Fibroblast of pulmonary artery (primary cell): ENCODE data around the gene ANKS1B.
"Not testable (repeated sequence)": the region's sequence is repeated elsewhere in the genome, so short reads cannot be mapped to it uniquely, and the experiment has no call there.

Experiments
- DNase-seq: peaks from one replicate; pipeline ENCODE4 v3.0.0-alpha.2; 2010; ENCODE audit warnings: low read depth
- H3K4me3 ChIP-seq: replicated peaks from 2 replicates; pipeline ENCODE4 v1.5.1; 2011; ENCODE audit warnings: low read depth, mild to moderate bottlenecking, control low read depth, low read length, moderate library complexity
- TF ChIP-seq, protein P1 (sequence below): IDR thresholded peaks from 2 replicates; pipeline ENCODE4 v1.5.1; 2011; ENCODE audit warnings: mild to moderate bottlenecking, control low read depth, low read length, inconsistent platforms; ENCODE audit errors: missing control alignments

Gene ANKS1B

DNA sequence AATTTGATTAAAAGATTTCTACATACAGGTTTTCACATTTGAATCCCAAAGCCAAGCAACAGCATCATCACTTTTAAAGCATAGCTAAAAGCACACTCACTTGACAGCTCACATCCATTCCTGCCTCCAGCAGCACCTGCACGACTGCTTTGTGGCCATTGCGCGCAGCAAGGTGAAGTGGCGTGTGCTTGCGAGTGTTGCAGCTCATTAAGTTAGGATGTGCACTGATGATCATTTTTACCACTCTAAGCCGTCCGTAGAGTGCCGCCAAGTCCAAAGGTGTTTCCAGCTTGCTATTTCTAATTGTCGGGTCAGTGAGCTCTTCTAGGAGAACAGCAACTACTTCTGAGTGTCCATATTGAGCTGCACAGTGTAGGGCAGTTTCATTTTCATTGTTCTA lies 178.4 kb downstream of the ANKS1B start:
- DNase-seq: no peak
- no peak overlapping the region for H3K4me3 ChIP-seq
- TF ChIP-seq, protein P1, sequence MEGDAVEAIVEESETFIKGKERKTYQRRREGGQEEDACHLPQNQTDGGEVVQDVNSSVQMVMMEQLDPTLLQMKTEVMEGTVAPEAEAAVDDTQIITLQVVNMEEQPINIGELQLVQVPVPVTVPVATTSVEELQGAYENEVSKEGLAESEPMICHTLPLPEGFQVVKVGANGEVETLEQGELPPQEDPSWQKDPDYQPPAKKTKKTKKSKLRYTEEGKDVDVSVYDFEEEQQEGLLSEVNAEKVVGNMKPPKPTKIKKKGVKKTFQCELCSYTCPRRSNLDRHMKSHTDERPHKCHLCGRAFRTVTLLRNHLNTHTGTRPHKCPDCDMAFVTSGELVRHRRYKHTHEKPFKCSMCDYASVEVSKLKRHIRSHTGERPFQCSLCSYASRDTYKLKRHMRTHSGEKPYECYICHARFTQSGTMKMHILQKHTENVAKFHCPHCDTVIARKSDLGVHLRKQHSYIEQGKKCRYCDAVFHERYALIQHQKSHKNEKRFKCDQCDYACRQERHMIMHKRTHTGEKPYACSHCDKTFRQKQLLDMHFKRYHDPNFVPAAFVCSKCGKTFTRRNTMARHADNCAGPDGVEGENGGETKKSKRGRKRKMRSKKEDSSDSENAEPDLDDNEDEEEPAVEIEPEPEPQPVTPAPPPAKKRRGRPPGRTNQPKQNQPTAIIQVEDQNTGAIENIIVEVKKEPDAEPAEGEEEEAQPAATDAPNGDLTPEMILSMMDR: no peak

DNA sequence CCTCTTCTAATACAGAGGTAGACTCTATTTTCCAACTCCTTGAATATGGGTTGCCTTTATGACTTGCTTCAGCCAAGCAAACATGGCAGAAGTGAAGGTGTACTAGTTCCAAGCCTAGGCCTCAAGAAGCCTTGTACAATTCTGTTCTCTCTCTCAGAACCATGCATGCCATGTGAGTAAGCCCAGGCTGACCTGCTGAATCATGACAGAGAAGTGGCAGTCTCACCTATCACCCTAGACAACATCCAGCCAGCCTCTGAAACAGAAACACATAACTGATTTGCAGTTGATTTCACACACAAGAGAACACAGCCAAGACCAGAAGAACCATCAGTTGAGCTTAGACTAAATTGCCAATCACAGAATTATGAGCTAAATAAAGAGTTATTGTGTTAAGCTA lies 180.0 kb downstream of the ANKS1B start:
- DNase-seq: no peak
- no peak overlapping the region for H3K4me3 ChIP-seq
- TF ChIP-seq, protein P1: no peak

DNA sequence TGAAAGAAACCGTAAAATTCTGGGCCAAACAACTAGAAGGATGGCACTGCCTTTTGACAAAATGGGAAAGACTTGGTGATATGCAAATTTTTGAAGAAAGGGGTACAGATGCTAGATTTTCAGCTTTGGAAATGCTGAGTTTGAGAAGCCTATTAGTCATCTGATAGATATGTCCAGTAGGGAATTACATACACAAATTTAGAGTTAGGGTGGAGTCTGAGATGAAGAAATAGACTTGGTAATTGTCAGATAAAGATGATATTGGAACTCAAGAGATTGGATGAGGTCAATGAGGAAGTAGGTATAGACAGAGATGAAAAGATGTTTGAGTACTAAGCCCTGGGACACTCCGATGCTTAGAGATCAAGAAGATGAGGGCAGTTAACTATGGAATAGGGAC lies 184.1 kb downstream of the ANKS1B start:
- DNase-seq: no peak
- H3K4me3 ChIP-seq: no peak overlapping the region
- TF ChIP-seq, protein P1: no peak

DNA sequence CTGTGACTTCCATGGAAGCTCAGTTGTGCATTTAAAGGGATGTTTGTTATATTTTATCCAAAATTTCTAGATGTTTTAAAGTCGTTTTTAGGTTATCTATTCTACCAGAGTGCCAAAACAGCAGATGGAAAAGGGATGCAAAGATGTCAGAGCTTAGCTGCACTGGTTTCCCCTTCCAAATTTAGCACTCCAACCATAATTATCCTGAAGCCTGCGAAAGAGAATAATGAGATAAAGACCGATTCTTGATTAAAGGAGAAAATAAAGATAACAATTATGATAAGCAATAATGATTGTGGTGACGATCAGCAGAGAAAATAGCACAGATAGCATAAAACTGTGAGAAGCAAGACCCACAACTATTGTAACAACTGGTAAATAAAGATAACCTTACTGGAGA lies 186.8 kb downstream of the ANKS1B start:
- H3K4me3 ChIP-seq, DNase-seq: not testable (repeated sequence)

DNA sequence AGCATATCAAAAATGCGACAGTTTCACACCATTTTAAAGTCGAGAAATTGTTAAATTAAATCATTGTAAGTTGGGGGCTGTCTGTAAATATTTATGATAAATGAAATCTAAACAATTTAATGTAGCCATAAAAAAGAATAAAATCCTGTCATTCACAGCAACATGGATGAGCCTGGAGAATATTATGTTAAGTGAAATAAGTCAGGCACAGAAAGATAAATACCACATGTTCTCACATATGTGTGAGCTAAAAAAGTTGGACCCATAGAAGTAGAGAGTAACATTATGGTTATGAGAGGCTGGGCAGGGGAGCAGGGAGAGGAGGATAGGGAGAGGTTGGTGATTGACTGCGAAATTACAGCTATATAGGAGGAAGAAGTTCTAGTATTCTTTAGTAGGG lies 201.3 kb downstream of the ANKS1B start:
- no peak for DNase-seq
- TF ChIP-seq, protein P1: no peak
- no peak overlapping the region for H3K4me3 ChIP-seq

DNA sequence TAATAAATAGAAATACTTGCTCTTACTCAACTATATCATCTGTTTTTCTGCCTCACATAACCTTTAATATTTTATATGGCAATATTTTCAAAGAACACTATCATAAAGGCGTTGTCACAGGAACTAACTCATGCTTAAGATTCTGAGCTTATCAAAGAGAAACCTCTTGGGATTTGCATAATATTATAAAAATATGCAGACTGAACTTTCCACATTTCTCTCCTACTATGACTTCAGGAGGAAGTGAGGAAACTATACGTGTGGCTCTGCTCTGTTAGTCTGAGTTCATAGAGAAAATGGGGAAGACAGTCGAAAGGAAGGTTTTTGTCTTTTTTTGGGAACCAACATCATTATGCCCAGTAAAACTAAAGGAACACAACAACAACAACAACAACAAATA lies 212.5 kb downstream of the ANKS1B start:
- H3K4me3 ChIP-seq: no peak overlapping the region
- TF ChIP-seq, protein P1: no peak
- no peak for DNase-seq

DNA sequence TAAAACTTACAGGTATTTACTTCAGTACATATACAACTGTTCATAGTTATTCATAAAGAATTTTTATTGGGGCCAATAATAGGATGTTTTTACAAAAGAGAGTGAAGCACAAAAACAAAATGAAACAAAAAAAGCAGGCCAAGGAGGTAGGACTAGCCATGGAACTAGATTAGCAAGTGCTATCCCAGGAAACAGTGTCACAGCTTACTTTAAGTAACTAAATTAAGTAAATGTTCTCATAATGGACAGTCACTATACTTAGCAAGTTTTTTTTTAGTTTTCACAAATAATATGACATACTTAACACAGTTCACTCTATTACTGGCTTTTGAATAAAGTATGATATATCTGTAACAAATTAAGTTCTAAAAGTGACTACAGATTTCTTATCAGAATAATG lies 213.1 kb downstream of the ANKS1B start:
- no peak for DNase-seq
- TF ChIP-seq, protein P1: no peak
- no peak overlapping the region for H3K4me3 ChIP-seq

DNA sequence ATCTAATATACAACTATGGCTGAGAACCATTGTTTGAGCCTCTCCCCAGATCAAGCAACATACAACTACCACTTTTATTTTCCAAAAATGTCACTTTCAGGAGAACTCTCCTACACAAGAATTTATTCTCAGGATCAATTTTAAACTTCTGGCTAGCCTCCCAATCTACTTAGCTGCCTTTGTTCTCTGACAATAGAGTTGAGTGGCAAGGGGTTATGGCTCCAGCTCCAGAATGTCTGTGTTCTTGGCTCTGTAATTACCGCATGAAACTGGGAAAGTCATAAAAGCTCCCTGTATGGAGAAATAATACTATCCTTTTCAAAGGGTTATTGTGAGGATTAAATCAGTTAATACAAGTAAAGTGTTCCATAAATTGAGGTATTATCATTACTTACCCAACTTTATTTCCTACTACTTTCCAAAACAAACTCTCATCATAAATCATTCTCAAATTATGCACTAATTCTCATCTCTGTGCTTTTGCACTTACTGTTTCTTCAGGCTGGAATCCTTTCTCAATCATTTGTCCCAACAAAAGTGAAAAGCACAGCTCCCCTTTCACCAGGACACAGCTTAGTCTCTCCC lies 215.2 kb downstream of the ANKS1B start:
- no peak for DNase-seq
- no peak overlapping the region for H3K4me3 ChIP-seq
- TF ChIP-seq, protein P1: no peak
